NCI-H82 treated with DMSO at 0.1 percent for 48 hours (cell line): ENCODE data around the gene NUFIP1.
A peak's percentile ranks its signal among the peaks of the same experiment; 100 is the strongest.
"Not testable (repeated sequence)": the region's sequence is repeated elsewhere in the genome, so short reads cannot be mapped to it uniquely, and the experiment has no call there.

ENCODE experiments used
- DNase-seq: peaks from one replicate; lab custom pipeline; 2025; ENCODE audit not compliant: unreplicated experiment; lab: John Stamatoyannopoulos, UW

The NUFIP1 gene

GRCh38 chr13:44969551-44970484 is 19.5 kb downstream of the NUFIP1 start:
- DNase-seq = peak; percentile 42

GRCh38 chr13:44968434-44968815 is 20.8 kb downstream of the NUFIP1 start:
- DNase-seq = no peak

- no peak for DNase-seq
These were observed 21.4 kb downstream of the NUFIP1 start for GRCh38 chr13:44967704-44968433.

GRCh38 chr13:44961997-44962396 is 27.3 kb downstream of the NUFIP1 start:
- no peak for DNase-seq

- no peak for DNase-seq
These were observed 33.9 kb downstream of the NUFIP1 start for GRCh38 chr13:44955406-44955805.

GRCh38 chr13:44954224-44954623 is 35.0 kb downstream of the NUFIP1 start:
- DNase-seq = no peak

- no peak for DNase-seq
These were observed 36.6 kb downstream of the NUFIP1 start for GRCh38 chr13:44952671-44953070.

GRCh38 chr13:44951184-44951583 is 38.1 kb downstream of the NUFIP1 start:
- DNase-seq = no peak

GRCh38 chr13:44943411-44943810 is 45.9 kb downstream of the NUFIP1 start:
- not testable (repeated sequence) for DNase-seq

- DNase-seq = no peak
These were observed 50.4 kb downstream of the NUFIP1 start for GRCh38 chr13:44938854-44939253.

GRCh38 chr13:44936246-44936645 is 53.0 kb downstream of the NUFIP1 start:
- DNase-seq = no peak

- DNase-seq = no peak
These were observed 54.5 kb downstream of the NUFIP1 start for GRCh38 chr13:44934724-44935123.

GRCh38 chr13:44932850-44933251 is 56.4 kb downstream of the NUFIP1 start:
- no peak for DNase-seq

- DNase-seq = no peak
These were observed 57.0 kb downstream of the NUFIP1 start for GRCh38 chr13:44932171-44932849.

- DNase-seq = no peak
These were observed 58.2 kb downstream of the NUFIP1 start for GRCh38 chr13:44930963-44931623.

GRCh38 chr13:44930280-44930679 is 59.0 kb downstream of the NUFIP1 start:
- no peak for DNase-seq

- DNase-seq = no peak
These were observed 59.6 kb downstream of the NUFIP1 start for GRCh38 chr13:44929692-44930091.

- DNase-seq = no peak
These were observed 61.3 kb downstream of the NUFIP1 start for GRCh38 chr13:44927968-44928367.

- DNase-seq = no peak
These were observed 67.1 kb downstream of the NUFIP1 start for GRCh38 chr13:44921931-44922758.

- DNase-seq = no peak
These were observed 67.9 kb downstream of the NUFIP1 start for GRCh38 chr13:44921246-44921877.
